GM23338 (cell line): Measurements from ENCODE around the gene DLGAP3. TPM values are rescaled to one million over a fixed set of nuclear protein-coding genes. Genes with fewer than 3 reads are reported as not detected.

Source experiments
- ATAC-seq: fragments of 200-7000 bp; cut with Tn5 transposase; 3 replicates; pipeline ENCODE4 v1.9.1; 2020
- DNase-seq: peaks from one replicate; pipeline ENCODE4 v3.0.0-alpha.2; 2015; ENCODE audit warnings: low spot score
- H2AFZ ChIP-seq: fragments of 200-600 bp; sonication (generic); 2 replicates; pipeline ENCODE4 v1.8.0; 2016; ENCODE audit warnings: antibody characterized with exemption, mild to moderate bottlenecking, moderate library complexity
- H3F3A ChIP-seq: fragments of 200-600 bp; sonication (generic); replicated peaks from 2 replicates; pipeline ENCODE4 v1.8.0; 2017; ENCODE audit warnings: antibody characterized with exemption, mixed run types, low read depth
- H3K27ac ChIP-seq: fragments of 200-600 bp; sonication (generic); 2 replicates; pipeline ENCODE4 v1.6.1; 2016; ENCODE audit warnings: low read depth
- H3K27me3 ChIP-seq: fragments of 200-600 bp; sonication (generic); 2 replicates; pipeline ENCODE4 v1.8.0; 2016; ENCODE audit warnings: mild to moderate bottlenecking, mixed run types, moderate library complexity; ENCODE audit not compliant: insufficient read depth
- H3K36me3 ChIP-seq: fragments of 200-600 bp; sonication (generic); 2 replicates; pipeline ENCODE4 v1.8.0; 2016; ENCODE audit warnings: mild to moderate bottlenecking; ENCODE audit not compliant: insufficient read depth
- H3K4me1 ChIP-seq: fragments of 200-600 bp; sonication (generic); 2 replicates; pipeline ENCODE4 v1.8.0; 2016; ENCODE audit warnings: mild to moderate bottlenecking, moderate library complexity; ENCODE audit not compliant: insufficient read depth
- H3K4me2 ChIP-seq: fragments of 200-600 bp; sonication (generic); 2 replicates; pipeline ENCODE4 v1.7.1; 2017; ENCODE audit warnings: mixed run types
- H3K4me3 ChIP-seq: fragments of 200-600 bp; sonication (generic); 2 replicates; pipeline ENCODE4 v1.6.1; 2016; ENCODE audit warnings: mixed run types
- H3K79me2 ChIP-seq: fragments of 200-600 bp; sonication (generic); replicated peaks from 2 replicates; pipeline ENCODE4 v1.8.0; 2017; ENCODE audit warnings: mild to moderate bottlenecking; ENCODE audit not compliant: insufficient read depth
- H3K9me2 ChIP-seq: fragments of 200-600 bp; sonication (generic); 2 replicates; pipeline ENCODE4 v1.8.0; 2017; ENCODE audit not compliant: insufficient read depth
- H4K20me1 ChIP-seq: fragments of 200-600 bp; sonication (generic); replicated peaks from 2 replicates; pipeline ENCODE4 v1.8.0; 2017; ENCODE audit warnings: mild to moderate bottlenecking; ENCODE audit not compliant: insufficient read depth
- H3K27ac Mint-ChIP-seq: 2 replicates; pipeline ENCODE4 v1.8.0; 2020; ENCODE audit warnings: inconsistent platforms, mild to moderate bottlenecking, moderate library complexity, mixed read lengths
- H3K27me3 Mint-ChIP-seq: 3 replicates; pipeline ENCODE4 v1.8.0; 2022; ENCODE audit warnings: low read depth, mild to moderate bottlenecking, moderate library complexity, mixed read lengths, inconsistent platforms; ENCODE audit not compliant: insufficient read depth, poor library complexity
- H3K36me3 Mint-ChIP-seq: 3 replicates; pipeline ENCODE4 v1.8.0; 2021; ENCODE audit warnings: low read depth, mild to moderate bottlenecking, inconsistent platforms, moderate library complexity, mixed read lengths
- H3K4me1 Mint-ChIP-seq: 3 replicates; pipeline ENCODE4 v1.8.0; 2020; ENCODE audit warnings: mild to moderate bottlenecking, inconsistent platforms, mixed read lengths
- H3K4me3 Mint-ChIP-seq: 3 replicates; pipeline ENCODE4 v1.8.0; 2021; ENCODE audit warnings: moderate library complexity, mild to moderate bottlenecking, inconsistent platforms, mixed read lengths
- H3K9me3 Mint-ChIP-seq: 3 replicates; pipeline ENCODE4 v1.8.0; 2020; ENCODE audit warnings: moderate library complexity, mild to moderate bottlenecking, inconsistent platforms, mixed read lengths
- CREB1 ChIP-seq: fragments of 250-450 bp; sonication (Bioruptor Pico); IDR thresholded peaks from 2 replicates; pipeline ENCODE4 v1.5.0; 2020; ENCODE audit warnings: low read depth, mild to moderate bottlenecking, moderate library complexity
- EZH2 ChIP-seq: fragments of 200-600 bp; sonication (generic); IDR thresholded peaks from one replicate; pipeline ENCODE4 v1.8.0; 2017; ENCODE audit warnings: antibody characterized with exemption, mild to moderate bottlenecking, low read depth; ENCODE audit not compliant: unreplicated experiment
- JUNB ChIP-seq: IDR thresholded peaks from one replicate; pipeline ENCODE4 v1.6.1; 2016; ENCODE audit warnings: antibody characterized with exemption; ENCODE audit not compliant: unreplicated experiment
- ZNF331 ChIP-seq: fragments of 250-450 bp; sonication (Bioruptor Pico); IDR thresholded peaks from 2 replicates; pipeline ENCODE4 v1.5.0; 2020; ENCODE audit warnings: low read depth, mild to moderate bottlenecking, moderate library complexity
- polyA plus RNA-seq: library from polyadenylated mRNA; unstranded; fragments of >200 nt; fragmentation: Nextera tagmentation; extraction: Ambion mirVana; gene quantifications from 2 replicates; pipeline ENCODE4 v1.2.1, GENCODE V29; 2016
- total RNA-seq: library from RNA; depleted of rRNA; stranded (reverse); fragments of >200 nt; shearing (Covaris generic); gene quantifications from 2 replicates; pipeline ENCODE4 v1.2.3, GENCODE V29; 2014
- TF ChIP-seq, protein P1 (sequence below): IDR thresholded peaks from one replicate; pipeline ENCODE4 v1.6.1; 2018; ENCODE audit warnings: antibody characterized with exemption; ENCODE audit not compliant: unreplicated experiment
- TF ChIP-seq, protein P2 (sequence below), 2 experiments: fragments of 200-600 bp in 1 of 2; sonication (generic) in 1 of 2; conservative IDR thresholded peaks; 2 replicates each; pipeline versions ENCODE4 v1.5.1 to v1.6.1; 2016 to 2017; ENCODE audit warnings: antibody characterized with exemption in 2 of 2, low read depth in 2 of 2, mild to moderate bottlenecking in 2 of 2, moderate library complexity in 1 of 2
- TF ChIP-seq, protein P3 (sequence below): IDR thresholded peaks from 2 replicates; pipeline ENCODE4 v1.6.1; 2016; ENCODE audit warnings: antibody characterized with exemption

Gene DLGAP3
- total and polyA plus RNA-seq, 2 experiments from 2014 or later: 7.1 to 13.7 TPM

- TF ChIP-seq, protein P1, sequence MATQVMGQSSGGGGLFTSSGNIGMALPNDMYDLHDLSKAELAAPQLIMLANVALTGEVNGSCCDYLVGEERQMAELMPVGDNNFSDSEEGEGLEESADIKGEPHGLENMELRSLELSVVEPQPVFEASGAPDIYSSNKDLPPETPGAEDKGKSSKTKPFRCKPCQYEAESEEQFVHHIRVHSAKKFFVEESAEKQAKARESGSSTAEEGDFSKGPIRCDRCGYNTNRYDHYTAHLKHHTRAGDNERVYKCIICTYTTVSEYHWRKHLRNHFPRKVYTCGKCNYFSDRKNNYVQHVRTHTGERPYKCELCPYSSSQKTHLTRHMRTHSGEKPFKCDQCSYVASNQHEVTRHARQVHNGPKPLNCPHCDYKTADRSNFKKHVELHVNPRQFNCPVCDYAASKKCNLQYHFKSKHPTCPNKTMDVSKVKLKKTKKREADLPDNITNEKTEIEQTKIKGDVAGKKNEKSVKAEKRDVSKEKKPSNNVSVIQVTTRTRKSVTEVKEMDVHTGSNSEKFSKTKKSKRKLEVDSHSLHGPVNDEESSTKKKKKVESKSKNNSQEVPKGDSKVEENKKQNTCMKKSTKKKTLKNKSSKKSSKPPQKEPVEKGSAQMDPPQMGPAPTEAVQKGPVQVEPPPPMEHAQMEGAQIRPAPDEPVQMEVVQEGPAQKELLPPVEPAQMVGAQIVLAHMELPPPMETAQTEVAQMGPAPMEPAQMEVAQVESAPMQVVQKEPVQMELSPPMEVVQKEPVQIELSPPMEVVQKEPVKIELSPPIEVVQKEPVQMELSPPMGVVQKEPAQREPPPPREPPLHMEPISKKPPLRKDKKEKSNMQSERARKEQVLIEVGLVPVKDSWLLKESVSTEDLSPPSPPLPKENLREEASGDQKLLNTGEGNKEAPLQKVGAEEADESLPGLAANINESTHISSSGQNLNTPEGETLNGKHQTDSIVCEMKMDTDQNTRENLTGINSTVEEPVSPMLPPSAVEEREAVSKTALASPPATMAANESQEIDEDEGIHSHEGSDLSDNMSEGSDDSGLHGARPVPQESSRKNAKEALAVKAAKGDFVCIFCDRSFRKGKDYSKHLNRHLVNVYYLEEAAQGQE: no peak
- TF ChIP-seq EZH2: no peak
- TF ChIP-seq, protein P2, sequence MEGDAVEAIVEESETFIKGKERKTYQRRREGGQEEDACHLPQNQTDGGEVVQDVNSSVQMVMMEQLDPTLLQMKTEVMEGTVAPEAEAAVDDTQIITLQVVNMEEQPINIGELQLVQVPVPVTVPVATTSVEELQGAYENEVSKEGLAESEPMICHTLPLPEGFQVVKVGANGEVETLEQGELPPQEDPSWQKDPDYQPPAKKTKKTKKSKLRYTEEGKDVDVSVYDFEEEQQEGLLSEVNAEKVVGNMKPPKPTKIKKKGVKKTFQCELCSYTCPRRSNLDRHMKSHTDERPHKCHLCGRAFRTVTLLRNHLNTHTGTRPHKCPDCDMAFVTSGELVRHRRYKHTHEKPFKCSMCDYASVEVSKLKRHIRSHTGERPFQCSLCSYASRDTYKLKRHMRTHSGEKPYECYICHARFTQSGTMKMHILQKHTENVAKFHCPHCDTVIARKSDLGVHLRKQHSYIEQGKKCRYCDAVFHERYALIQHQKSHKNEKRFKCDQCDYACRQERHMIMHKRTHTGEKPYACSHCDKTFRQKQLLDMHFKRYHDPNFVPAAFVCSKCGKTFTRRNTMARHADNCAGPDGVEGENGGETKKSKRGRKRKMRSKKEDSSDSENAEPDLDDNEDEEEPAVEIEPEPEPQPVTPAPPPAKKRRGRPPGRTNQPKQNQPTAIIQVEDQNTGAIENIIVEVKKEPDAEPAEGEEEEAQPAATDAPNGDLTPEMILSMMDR (conservative IDR thresholded peaks at IDR 0.05; ENCODE audit: low read depth in 2 of 2): no peak
These were observed 82.4 kb downstream of the DLGAP3 start (continued) for GRCh38 chr1:34847094-34847493.

DNA sequence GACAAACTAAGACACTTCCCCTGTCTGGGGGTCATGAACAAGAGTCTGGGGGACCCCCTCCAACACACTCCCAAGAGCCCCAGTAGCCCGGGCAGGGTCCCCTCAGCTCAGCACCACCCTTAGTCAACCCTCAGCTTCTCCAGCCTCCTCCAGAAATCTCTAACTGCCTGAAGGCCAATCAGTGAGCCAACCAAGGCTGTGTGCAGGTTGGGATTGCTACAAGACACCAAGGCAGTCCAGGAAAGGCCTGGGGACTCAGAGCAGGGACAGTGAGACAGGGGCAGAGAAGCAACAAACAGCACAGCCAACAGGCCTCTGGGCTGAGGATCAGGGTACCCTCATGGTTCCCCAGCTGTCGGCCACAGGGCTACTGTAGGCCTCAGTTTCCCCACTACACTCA is 83.2 kb downstream of the DLGAP3 start:
- no peak for DNase-seq
- no peaks in the 10 kb centered on the region for H3K27me3 ChIP-seq
- no peak overlapping the region for H3K27ac ChIP-seq
- no peaks in the 10 kb centered on the region for H3K36me3 ChIP-seq
- no peak overlapping the region for H3K4me2 ChIP-seq
- no peak overlapping the region for H3K4me3 Mint-ChIP-seq
- H2AFZ ChIP-seq: no peak overlapping the region
- H3K4me3 ChIP-seq: no peak overlapping the region
- peaks cover 31% of the 10 kb centered on the region for H3K4me1 ChIP-seq
- TF ChIP-seq JUNB (no peak), CREB1 (CRISPR knock-in tag) (no peak), EZH2 (no peak), ZNF331 (CRISPR knock-in tag) (no peak)
- TF ChIP-seq, protein P3, sequence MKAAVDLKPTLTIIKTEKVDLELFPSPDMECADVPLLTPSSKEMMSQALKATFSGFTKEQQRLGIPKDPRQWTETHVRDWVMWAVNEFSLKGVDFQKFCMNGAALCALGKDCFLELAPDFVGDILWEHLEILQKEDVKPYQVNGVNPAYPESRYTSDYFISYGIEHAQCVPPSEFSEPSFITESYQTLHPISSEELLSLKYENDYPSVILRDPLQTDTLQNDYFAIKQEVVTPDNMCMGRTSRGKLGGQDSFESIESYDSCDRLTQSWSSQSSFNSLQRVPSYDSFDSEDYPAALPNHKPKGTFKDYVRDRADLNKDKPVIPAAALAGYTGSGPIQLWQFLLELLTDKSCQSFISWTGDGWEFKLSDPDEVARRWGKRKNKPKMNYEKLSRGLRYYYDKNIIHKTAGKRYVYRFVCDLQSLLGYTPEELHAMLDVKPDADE: no peak
- 0 out of 2 replicates have a peak, but pooled peaks cover 5% of the 10 kb centered on the region for H3K9me2 ChIP-seq
- no peak for ATAC-seq
- H3K79me2 ChIP-seq: no peaks in the 10 kb centered on the region
- H4K20me1 ChIP-seq: no peaks in the 10 kb centered on the region; the same call in 1 of the 2 replicates
- no peaks in the 10 kb centered on the region for H3F3A ChIP-seq
- no peak overlapping the region for H3K27ac Mint-ChIP-seq
- H3K9me3 Mint-ChIP-seq: no peaks in the 10 kb centered on the region
- peaks cover 1% of the 10 kb centered on the region for H3K27me3 Mint-ChIP-seq
- peaks cover 41% of the 10 kb centered on the region for H3K4me1 Mint-ChIP-seq
- H3K36me3 Mint-ChIP-seq: peaks cover 7% of the 10 kb centered on the region; the same call in 2 of the 3 replicates
